GM12873 (cell line): ENCODE data around the gene C4B.
"Not testable (repeated sequence)": the region's sequence is repeated elsewhere in the genome, so short reads cannot be mapped to it uniquely, and the experiment has no call there.

Source experiments
- CTCF ChIP-seq: IDR thresholded peaks from 2 replicates; pipeline ENCODE4 v1.5.1; 2012; ENCODE audit warnings: low read depth, mild to moderate bottlenecking, moderate library complexity, low read length, control low read depth; ENCODE audit not compliant: insufficient read depth; ENCODE audit errors: missing control alignments

Gene C4B

GRCh38 chr6:31978831-31979230 is 35.8 kb upstream of the C4B start:
- no peak for TF ChIP-seq CTCF

- no peak for TF ChIP-seq CTCF
These were observed 35.2 kb upstream of the C4B start for GRCh38 chr6:31979238-31979898.

- not testable (repeated sequence) for TF ChIP-seq CTCF
These were observed 32.9 kb upstream of the C4B start, which contains the start of gene C4A for GRCh38 chr6:31981744-31982143. Gene C4A, plus strand, starts transcription at chr6:31982057. Its CDS starts 51 bp downstream, at chr6:31982108.

GRCh38 chr6:32037598-32038524 is 23.3 kb downstream of the C4B start, which contains the start of gene CYP21A2:
Gene CYP21A2, plus strand, starts transcription at chr6:32038415. Its CDS starts 8 bp downstream, at chr6:32038423.
- not testable (repeated sequence) for TF ChIP-seq CTCF

- no peak for TF ChIP-seq CTCF
These were observed 31.3 kb downstream of the C4B start for GRCh38 chr6:32045811-32046449.

- TF ChIP-seq CTCF = no peak
These were observed 32.0 kb downstream of the C4B start for GRCh38 chr6:32046450-32047083.
